PC-9 (cell line): Measurements from ENCODE around the gene USP3. TPM values are rescaled to one million over a fixed set of nuclear protein-coding genes. Genes with fewer than 3 reads are reported as not detected.

Experiments used
- BruUV-seq: library from RNA; stranded (reverse); fragments of 400-500 nt; replicated peaks from 2 replicates; lab custom pipeline; 2021; lab: Mats Ljungman, UMichigan
- CTCF ChIA-PET: fragments of 300-600 bp; sonication (Branson Sonifier 250); formaldehyde crosslinking; loops from one replicate; lab custom pipeline; 2022; ENCODE audit warnings: antibody characterized with exemption; lab: Charles Lee
- POLR2A ChIA-PET: fragments of 300-600 bp; sonication (Branson Sonifier 250); formaldehyde crosslinking; loops from one replicate; lab custom pipeline; 2022; ENCODE audit warnings: antibody characterized with exemption; ENCODE audit not compliant: unreplicated experiment; lab: Charles Lee
- DNase-seq, 2 experiments: peaks; one replicate each; pipeline versions ENCODE4 v3.0.0 to v3.0.0-alpha.2; 2015 to 2022; ENCODE audit warnings: mixed read lengths in 1 of 2
- H2AFZ ChIP-seq: fragments of 200-600 bp; sonication (generic); 2 replicates; pipeline ENCODE4 v1.8.1; 2017; ENCODE audit warnings: antibody characterized with exemption
- H3F3A ChIP-seq: fragments of 200-600 bp; sonication (generic); 2 replicates; pipeline ENCODE4 v1.8.1; 2017; ENCODE audit warnings: antibody characterized with exemption, mild to moderate bottlenecking, low read depth; ENCODE audit not compliant: insufficient read depth
- H3K27ac ChIP-seq: fragments of 200-600 bp; sonication (generic); 2 replicates; pipeline ENCODE4 v1.6.1; 2016; ENCODE audit warnings: mixed run types
- H3K27me3 ChIP-seq: fragments of 200-600 bp; sonication (generic); 2 replicates; pipeline ENCODE4 v1.6.1; 2016; ENCODE audit warnings: low read depth, mixed run types; ENCODE audit not compliant: insufficient read depth
- H3K36me3 ChIP-seq: fragments of 200-600 bp; sonication (generic); 2 replicates; pipeline ENCODE4 v1.6.1; 2016; ENCODE audit warnings: low read depth, mixed run types
- H3K4me1 ChIP-seq: fragments of 200-600 bp; sonication (generic); replicated peaks from 2 replicates; pipeline ENCODE4 v1.6.1; 2016; ENCODE audit warnings: mixed run types; ENCODE audit not compliant: insufficient read depth
- H3K4me2 ChIP-seq: fragments of 200-600 bp; sonication (generic); 2 replicates; pipeline ENCODE4 v1.6.1; 2017; ENCODE audit warnings: mixed run types
- H3K4me3 ChIP-seq: fragments of 200-600 bp; sonication (generic); 2 replicates; pipeline ENCODE4 v1.6.1; 2016; ENCODE audit warnings: mixed run types
- H3K79me2 ChIP-seq: fragments of 200-600 bp; sonication (generic); 2 replicates; pipeline ENCODE4 v1.6.1; 2017; ENCODE audit warnings: low read depth, mixed run types
- H3K9me2 ChIP-seq: fragments of 200-600 bp; sonication (generic); 2 replicates; pipeline ENCODE4 v1.8.1; 2017; ENCODE audit warnings: mild to moderate bottlenecking; ENCODE audit not compliant: insufficient read depth
- H3K9me3 ChIP-seq: fragments of 200-600 bp; sonication (generic); 2 replicates; pipeline ENCODE4 v1.8.1; 2016; ENCODE audit warnings: low read depth; ENCODE audit not compliant: insufficient read depth
- H4K20me1 ChIP-seq: fragments of 200-600 bp; sonication (generic); 2 replicates; pipeline ENCODE4 v1.8.1; 2017; ENCODE audit not compliant: insufficient read depth
- EZH2 ChIP-seq: fragments of 200-600 bp; sonication (generic); IDR thresholded peaks from 2 replicates; pipeline ENCODE4 v1.8.0; 2017; ENCODE audit warnings: antibody characterized with exemption, low read depth
- intact Hi-C: fragments of 100-400 bp; cut with micrococcal nuclease; formaldehyde crosslinking; loops from one replicate; pipeline ENCODE4 v1.10.0; 2022; ENCODE audit not compliant: unreplicated experiment
- total RNA-seq: library from RNA; stranded (reverse); gene quantifications from 2 replicates; pipeline ENCODE4 v1.2.3, GENCODE V29; 2021
- TF ChIP-seq, protein P1 (sequence below): fragments of 200-600 bp; sonication (generic); conservative IDR thresholded peaks from 2 replicates; pipeline ENCODE4 v1.6.1; 2017; ENCODE audit warnings: mixed run types, antibody characterized with exemption, mild to moderate bottlenecking, moderate library complexity

USP3 gene
- total RNA-seq, 1 experiment from 2014 or later, result 57.5 TPM

DNA sequence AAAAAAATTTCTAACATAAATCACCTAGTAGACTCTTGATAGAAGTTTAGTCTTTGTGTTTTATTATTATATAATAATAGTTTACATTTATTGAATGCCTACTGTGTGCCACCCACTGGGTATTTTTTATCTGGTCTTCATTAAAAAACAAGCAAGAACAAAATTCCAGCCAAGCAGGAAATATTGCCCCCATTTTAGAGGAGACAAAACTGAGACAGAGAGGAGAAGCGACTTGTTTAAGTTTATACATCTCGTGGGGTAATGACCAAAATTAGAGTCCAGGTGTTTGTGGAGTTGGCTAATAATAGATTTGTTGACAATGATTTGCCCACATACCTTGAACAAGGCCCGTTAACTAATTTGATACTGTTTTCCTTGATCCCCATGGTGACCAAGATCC lies 59.7 kb downstream of the USP3 start:
- H3K4me2 ChIP-seq, result no peak overlapping the region
- no peaks in the 10 kb centered on the region for H3K4me1 ChIP-seq
- H3K9me3 ChIP-seq, result no peaks in the 10 kb centered on the region
- no peak overlapping the region for H3K27ac ChIP-seq
- H3K4me3 ChIP-seq, result no peak overlapping the region
- H3F3A ChIP-seq, result 0 out of 2 replicates have a peak, but pooled peaks cover 5% of the 10 kb centered on the region
- H2AFZ ChIP-seq, result no peak overlapping the region
- no peaks in the 10 kb centered on the region for H3K9me2 ChIP-seq
- intact Hi-C loops, result no loop called here
- DNase-seq, result no peak
- no peaks in the 10 kb centered on the region for H3K79me2 ChIP-seq
- ChIA-PET CTCF (no interaction called here), POLR2A (no interaction called here)
- TF ChIP-seq, protein P1, sequence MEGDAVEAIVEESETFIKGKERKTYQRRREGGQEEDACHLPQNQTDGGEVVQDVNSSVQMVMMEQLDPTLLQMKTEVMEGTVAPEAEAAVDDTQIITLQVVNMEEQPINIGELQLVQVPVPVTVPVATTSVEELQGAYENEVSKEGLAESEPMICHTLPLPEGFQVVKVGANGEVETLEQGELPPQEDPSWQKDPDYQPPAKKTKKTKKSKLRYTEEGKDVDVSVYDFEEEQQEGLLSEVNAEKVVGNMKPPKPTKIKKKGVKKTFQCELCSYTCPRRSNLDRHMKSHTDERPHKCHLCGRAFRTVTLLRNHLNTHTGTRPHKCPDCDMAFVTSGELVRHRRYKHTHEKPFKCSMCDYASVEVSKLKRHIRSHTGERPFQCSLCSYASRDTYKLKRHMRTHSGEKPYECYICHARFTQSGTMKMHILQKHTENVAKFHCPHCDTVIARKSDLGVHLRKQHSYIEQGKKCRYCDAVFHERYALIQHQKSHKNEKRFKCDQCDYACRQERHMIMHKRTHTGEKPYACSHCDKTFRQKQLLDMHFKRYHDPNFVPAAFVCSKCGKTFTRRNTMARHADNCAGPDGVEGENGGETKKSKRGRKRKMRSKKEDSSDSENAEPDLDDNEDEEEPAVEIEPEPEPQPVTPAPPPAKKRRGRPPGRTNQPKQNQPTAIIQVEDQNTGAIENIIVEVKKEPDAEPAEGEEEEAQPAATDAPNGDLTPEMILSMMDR, result no peak
- TF ChIP-seq EZH2, result no peak
- no TSS peak for BruUV-seq
- H3K27me3 ChIP-seq, result no peaks in the 10 kb centered on the region
- H4K20me1 ChIP-seq, result 0 out of 2 replicates have a peak, but pooled peaks cover 3% of the 10 kb centered on the region
- no peaks in the 10 kb centered on the region; the same call in 1 of the 2 replicates for H3K36me3 ChIP-seq

DNA sequence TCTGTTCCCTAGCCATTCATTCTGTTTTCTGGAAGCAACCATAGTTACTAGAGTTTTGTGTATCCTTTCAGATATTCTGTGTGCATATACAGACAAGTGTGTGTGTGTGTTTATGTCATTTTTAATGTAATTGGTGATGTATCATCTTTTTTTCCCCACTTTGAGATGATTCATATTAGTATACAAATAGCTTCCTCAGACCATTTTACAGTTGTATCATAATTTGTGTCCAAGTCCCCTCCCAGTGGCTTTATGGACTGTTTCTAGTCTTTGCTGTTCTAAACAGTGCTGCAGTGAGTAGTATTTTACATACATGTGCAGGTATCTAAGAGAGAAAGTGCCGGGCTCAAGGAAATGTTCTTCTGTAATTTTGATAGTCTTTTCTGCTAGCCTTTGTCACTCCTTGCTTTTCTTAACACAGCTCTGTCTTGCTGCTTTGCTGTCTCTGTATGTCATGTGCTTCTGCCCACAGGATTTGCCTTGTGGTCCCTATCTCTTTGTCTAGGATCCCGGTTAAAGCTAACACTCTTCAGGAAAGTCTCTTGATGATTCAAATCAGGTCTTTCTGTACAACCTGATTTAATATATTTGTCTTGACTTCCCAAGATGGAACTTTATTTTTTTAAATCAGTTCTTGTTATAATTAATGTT lies 61.3 kb downstream of the USP3 start:
- DNase-seq, result no peak
- intact Hi-C loops, result no loop called here
- TF ChIP-seq, protein P1, result no peak
- TF ChIP-seq EZH2, result no peak
- Histone ChIP-seq H3K9me2 (no peaks in the 10 kb centered on the region), H3K4me2 (no peak overlapping the region), H3F3A (0 out of 2 replicates have a peak, but pooled peaks cover 5% of the 10 kb centered on the region), H2AFZ (no peak overlapping the region), H3K9me3 (no peaks in the 10 kb centered on the region), H3K27me3 (no peaks in the 10 kb centered on the region), H3K4me3 (no peak overlapping the region), H3K4me1 (no peaks in the 10 kb centered on the region), H3K27ac (no peak overlapping the region), H4K20me1 (0 out of 2 replicates have a peak, but pooled peaks cover 3% of the 10 kb centered on the region), H3K79me2 (no peaks in the 10 kb centered on the region), H3K36me3 (no peaks in the 10 kb centered on the region; the same call in 1 of the 2 replicates)
- POLR2A ChIA-PET, result no interaction called here
- no TSS peak for BruUV-seq
- CTCF ChIA-PET, result no interaction called here

DNA sequence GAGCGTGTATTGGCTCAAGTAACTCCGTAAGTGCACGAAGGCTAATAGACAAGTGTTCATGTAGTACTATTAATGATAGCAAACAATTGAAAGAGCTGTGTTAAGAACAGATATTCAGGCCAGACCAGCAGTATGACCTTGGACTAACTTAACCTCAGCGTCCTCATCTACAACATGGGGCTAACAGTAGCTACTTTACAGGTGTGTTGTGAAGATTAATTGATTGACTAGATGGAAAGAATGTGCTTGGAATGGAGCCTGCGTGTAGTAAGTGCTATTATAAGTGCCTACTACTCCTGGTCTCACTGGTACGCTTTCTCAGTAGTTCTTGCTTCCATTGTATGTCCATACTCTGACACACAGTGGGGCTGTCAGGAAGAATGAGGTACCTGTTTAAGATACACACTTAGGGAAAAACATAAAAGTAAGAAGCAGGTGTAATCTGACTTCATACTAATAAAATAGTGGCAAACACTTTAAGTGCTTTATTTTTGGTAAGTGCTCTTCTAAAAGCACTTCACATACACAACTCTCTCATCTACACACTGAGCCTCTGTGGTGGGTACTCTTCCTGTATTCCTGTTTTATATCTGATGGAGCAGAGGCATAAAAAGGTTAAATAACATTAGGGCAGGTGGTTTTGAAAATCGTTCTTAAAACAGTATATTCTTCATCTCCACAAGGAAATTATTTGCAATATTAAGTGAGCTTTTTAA lies 68.5 kb downstream of the USP3 start:
- H4K20me1 ChIP-seq, result 0 out of 2 replicates have a peak, but pooled peaks cover 3% of the 10 kb centered on the region
- POLR2A ChIA-PET, result no interaction called here
- no peaks in the 10 kb centered on the region for H3K36me3 ChIP-seq
- H3K27me3 ChIP-seq, result no peaks in the 10 kb centered on the region
- H3K4me3 ChIP-seq, result no peak overlapping the region
- H3K9me2 ChIP-seq, result no peaks in the 10 kb centered on the region
- DNase-seq, result no peak
- no peaks in the 10 kb centered on the region for H3K4me1 ChIP-seq
- CTCF ChIA-PET, result interaction anchor here (0.6 kb wide), 1 partner anchor 37 kb away, joined by 3 read pairs; no protein-coding TSS in a partner anchor
- H3K27ac ChIP-seq, result no peak overlapping the region
- no peaks in the 10 kb centered on the region for H3F3A ChIP-seq
- no TSS peak for BruUV-seq
- TF ChIP-seq EZH2, result no peak
- TF ChIP-seq, protein P1, result no peak
- H3K9me3 ChIP-seq, result no peaks in the 10 kb centered on the region
- no peak overlapping the region for H3K4me2 ChIP-seq
- intact Hi-C loops, result no loop called here
- H2AFZ ChIP-seq, result no peak overlapping the region
- H3K79me2 ChIP-seq, result no peaks in the 10 kb centered on the region
